HL-60 (cell line): ENCODE results near the gene CERS6.

Source experiments
- DNase-seq, 2 experiments: peaks; one replicate each; pipeline ENCODE4 v3.0.0-alpha.2; 2010 to 2020; ENCODE audit warnings: low read depth in 1 of 2, low spot score in 1 of 2
- H3K27ac ChIP-seq: fragments of 250-450 bp; sonication (Bioruptor Pico); replicated peaks from 2 replicates; pipeline ENCODE4 v1.5.1; 2020; ENCODE audit warnings: mild to moderate bottlenecking, moderate library complexity
- H3K27me3 ChIP-seq: fragments of 250-450 bp; sonication (Bioruptor Pico); 2 replicates; pipeline ENCODE4 v1.5.1; 2021; ENCODE audit warnings: mild to moderate bottlenecking, moderate library complexity; ENCODE audit not compliant: insufficient read depth, poor library complexity, severe bottlenecking
- H3K4me3 ChIP-seq: replicated peaks from 2 replicates; pipeline ENCODE4 v1.5.1; 2011; ENCODE audit warnings: mild to moderate bottlenecking, control low read depth, low read length; ENCODE audit not compliant: insufficient read depth
- GABPA ChIP-seq: IDR thresholded peaks from 2 replicates; pipeline ENCODE4 v1.6.1; 2012; ENCODE audit warnings: low read depth
- POLR2AphosphoS5 ChIP-seq: IDR thresholded peaks from 2 replicates; pipeline ENCODE4 v1.6.1; 2012; ENCODE audit warnings: low read depth
- SPI1 ChIP-seq: IDR thresholded peaks from 2 replicates; pipeline ENCODE4 v1.6.1; 2012; ENCODE audit warnings: low read depth, mild to moderate bottlenecking, borderline replicate concordance
- TF ChIP-seq, protein P1 (sequence below): IDR thresholded peaks from 2 replicates; pipeline ENCODE4 v1.6.1; 2012; ENCODE audit warnings: low read depth; ENCODE audit not compliant: insufficient replicate concordance
- TF ChIP-seq, protein P2 (sequence below): IDR thresholded peaks from one replicate; pipeline ENCODE4 v1.5.1; 2011; ENCODE audit warnings: low read length, control low read depth, inconsistent platforms; ENCODE audit not compliant: insufficient read depth

The CERS6 gene

DNA sequence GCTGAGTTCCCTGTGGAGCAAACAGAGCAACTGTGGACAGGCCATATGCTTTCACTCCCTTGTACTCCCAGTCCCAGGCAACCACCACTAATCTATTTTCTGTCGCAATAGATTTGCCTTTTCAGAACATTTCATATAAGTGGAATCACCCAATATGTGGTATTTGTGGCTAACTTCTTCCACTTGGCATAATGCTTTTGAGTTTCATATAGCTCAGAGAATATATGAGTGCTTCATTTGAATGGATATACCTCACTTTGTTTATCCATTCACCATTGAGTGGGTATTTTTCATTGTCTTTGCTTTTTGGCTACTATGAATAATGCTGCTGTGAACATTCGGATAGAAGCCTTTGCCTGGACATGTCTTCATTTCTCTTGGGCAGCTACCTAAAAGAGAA lies 151.9 kb downstream of the CERS6 start:
- H3K27me3 ChIP-seq, result no peaks in the 10 kb centered on the region
- TF ChIP-seq, protein P1, sequence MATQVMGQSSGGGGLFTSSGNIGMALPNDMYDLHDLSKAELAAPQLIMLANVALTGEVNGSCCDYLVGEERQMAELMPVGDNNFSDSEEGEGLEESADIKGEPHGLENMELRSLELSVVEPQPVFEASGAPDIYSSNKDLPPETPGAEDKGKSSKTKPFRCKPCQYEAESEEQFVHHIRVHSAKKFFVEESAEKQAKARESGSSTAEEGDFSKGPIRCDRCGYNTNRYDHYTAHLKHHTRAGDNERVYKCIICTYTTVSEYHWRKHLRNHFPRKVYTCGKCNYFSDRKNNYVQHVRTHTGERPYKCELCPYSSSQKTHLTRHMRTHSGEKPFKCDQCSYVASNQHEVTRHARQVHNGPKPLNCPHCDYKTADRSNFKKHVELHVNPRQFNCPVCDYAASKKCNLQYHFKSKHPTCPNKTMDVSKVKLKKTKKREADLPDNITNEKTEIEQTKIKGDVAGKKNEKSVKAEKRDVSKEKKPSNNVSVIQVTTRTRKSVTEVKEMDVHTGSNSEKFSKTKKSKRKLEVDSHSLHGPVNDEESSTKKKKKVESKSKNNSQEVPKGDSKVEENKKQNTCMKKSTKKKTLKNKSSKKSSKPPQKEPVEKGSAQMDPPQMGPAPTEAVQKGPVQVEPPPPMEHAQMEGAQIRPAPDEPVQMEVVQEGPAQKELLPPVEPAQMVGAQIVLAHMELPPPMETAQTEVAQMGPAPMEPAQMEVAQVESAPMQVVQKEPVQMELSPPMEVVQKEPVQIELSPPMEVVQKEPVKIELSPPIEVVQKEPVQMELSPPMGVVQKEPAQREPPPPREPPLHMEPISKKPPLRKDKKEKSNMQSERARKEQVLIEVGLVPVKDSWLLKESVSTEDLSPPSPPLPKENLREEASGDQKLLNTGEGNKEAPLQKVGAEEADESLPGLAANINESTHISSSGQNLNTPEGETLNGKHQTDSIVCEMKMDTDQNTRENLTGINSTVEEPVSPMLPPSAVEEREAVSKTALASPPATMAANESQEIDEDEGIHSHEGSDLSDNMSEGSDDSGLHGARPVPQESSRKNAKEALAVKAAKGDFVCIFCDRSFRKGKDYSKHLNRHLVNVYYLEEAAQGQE, result no peak
- TF ChIP-seq GABPA (no peak), SPI1 (no peak), POLR2AphosphoS5 (no peak)
- TF ChIP-seq, protein P2, sequence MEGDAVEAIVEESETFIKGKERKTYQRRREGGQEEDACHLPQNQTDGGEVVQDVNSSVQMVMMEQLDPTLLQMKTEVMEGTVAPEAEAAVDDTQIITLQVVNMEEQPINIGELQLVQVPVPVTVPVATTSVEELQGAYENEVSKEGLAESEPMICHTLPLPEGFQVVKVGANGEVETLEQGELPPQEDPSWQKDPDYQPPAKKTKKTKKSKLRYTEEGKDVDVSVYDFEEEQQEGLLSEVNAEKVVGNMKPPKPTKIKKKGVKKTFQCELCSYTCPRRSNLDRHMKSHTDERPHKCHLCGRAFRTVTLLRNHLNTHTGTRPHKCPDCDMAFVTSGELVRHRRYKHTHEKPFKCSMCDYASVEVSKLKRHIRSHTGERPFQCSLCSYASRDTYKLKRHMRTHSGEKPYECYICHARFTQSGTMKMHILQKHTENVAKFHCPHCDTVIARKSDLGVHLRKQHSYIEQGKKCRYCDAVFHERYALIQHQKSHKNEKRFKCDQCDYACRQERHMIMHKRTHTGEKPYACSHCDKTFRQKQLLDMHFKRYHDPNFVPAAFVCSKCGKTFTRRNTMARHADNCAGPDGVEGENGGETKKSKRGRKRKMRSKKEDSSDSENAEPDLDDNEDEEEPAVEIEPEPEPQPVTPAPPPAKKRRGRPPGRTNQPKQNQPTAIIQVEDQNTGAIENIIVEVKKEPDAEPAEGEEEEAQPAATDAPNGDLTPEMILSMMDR, result no peak
- no peak overlapping the region for H3K4me3 ChIP-seq
- no peak for DNase-seq
- H3K27ac ChIP-seq, result no peak overlapping the region

DNA sequence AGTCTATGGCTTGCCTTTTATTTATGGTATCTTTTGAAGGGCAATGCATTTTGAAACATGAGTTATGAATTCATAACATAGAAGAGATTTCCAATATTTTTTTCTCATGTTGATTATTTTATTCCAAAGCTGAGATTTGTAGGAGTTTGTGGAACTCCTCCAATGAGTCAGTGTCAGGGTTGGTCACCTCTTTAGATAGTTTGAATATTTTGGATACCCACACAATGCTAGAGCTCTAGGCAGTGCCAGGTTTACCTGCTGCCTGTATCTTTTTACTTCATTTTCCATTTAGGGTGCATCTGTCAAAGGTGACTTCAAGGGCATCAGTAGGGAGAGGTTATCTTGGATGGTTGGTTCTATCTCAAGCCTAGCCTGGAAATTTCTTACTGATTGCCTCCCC lies 152.7 kb downstream of the CERS6 start:
- no peak for DNase-seq
- no peak overlapping the region for H3K4me3 ChIP-seq
- no peaks in the 10 kb centered on the region for H3K27me3 ChIP-seq
- H3K27ac ChIP-seq, result no peak overlapping the region
- TF ChIP-seq, protein P1, result no peak
- TF ChIP-seq, protein P2, result no peak

DNA sequence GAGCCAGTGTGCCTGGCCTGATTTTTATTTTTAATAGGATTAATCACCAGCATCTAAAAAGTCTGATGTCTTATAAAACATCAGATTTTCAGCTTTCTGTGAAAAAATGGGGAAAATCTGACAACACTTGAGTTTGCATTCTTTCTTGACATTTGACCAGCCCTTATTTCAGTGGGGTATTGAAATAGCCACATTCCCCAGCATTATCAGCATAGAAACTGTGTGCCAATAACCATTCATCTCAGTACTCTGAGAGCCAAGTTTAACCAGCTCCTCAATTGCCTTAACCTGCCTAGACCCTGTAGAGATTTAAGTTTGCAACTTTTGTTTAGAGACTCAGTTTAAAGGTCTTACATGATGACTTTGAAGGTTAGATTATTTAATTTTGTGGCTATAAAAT lies 155.0 kb downstream of the CERS6 start:
- Histone ChIP-seq H3K4me3 (no peak overlapping the region), H3K27ac (no peak overlapping the region), H3K27me3 (no peaks in the 10 kb centered on the region)
- no peak for TF ChIP-seq POLR2AphosphoS5
- no peak for TF ChIP-seq GABPA
- TF ChIP-seq, protein P2, result no peak
- TF ChIP-seq, protein P1, result no peak
- no peak for DNase-seq
